Effector CD8-positive, alpha-beta T cell (primary cell): Measurements from ENCODE around the gene MPRIP.
"Not testable (repeated sequence)": the region's sequence is repeated elsewhere in the genome, so short reads cannot be mapped to it uniquely, and the experiment has no call there.

Source experiments
- DNase-seq: peaks from one replicate; lab custom pipeline; 2025; lab: John Stamatoyannopoulos, UW

Gene MPRIP

DNA sequence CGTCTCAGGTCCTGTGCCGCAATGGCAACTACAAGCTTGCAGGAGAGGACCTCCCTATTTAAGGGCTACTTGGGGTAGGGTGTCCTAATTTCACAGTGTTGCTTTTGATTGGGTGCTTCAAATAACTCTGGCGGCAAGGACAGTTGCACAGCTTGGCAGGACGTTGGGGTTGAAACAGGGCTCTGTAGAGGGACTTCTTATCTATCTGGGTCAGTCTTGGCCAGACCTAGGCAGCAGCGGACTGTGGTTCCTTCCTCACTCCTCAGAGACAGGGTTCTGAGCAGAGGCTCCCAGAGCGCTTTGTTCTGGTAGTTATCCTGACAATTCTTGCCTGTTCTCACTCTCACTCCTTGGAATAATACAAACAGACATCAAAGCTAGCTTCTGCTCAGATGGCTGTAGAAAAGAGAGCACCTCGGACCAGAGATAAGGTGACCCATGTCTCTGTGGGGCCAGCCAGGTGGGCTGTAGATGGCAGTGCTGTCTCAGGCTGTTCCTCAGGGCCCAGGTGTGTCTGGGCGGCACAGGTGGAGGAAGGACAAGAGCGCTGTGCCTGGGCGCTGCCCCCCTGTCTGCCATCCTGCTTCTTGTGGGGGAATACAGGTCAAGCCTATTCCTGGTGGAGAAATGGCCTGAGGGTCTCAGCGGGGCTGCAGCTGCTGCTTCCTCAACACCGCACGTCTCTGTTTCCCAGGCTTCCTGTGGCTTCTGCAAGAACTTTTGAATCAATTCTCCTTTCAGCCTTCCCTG lies 102.8 kb downstream of the MPRIP start:
- DNase-seq: no peak

DNA sequence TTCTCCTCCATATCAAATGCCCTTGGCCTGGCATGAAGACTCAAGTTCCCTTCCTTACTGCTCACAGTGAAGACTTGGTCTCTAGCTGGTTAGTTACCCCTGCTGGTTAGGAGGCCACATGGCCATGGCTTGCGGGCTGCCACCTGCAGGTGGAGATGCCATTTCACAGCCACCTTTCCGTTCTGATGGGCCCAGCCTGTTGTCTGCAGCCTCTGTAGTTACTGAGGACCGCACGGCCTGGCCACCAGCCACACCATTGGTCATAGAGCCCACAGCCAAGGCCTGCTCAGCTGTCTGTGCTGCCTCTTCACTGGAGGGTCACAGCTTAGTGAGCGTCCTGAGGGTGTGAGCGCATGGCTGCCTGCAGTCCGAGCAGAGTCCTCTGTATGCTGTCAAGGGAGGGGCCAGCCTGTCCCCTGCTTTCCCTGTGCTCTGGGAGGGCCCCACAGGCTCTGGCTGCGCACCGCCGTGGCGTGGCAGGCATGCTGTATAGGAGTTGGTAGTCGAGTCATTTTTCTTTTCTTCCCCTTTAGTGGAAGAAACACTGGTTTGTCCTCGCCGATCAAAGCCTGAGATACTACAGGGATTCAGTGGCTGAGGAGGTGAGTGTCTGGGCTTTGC lies 104.6 kb downstream of the MPRIP start:
- no peak for DNase-seq

GRCh38 chr17:17147821-17148220 lies 105.6 kb downstream of the MPRIP start:
- DNase-seq: no peak

DNA sequence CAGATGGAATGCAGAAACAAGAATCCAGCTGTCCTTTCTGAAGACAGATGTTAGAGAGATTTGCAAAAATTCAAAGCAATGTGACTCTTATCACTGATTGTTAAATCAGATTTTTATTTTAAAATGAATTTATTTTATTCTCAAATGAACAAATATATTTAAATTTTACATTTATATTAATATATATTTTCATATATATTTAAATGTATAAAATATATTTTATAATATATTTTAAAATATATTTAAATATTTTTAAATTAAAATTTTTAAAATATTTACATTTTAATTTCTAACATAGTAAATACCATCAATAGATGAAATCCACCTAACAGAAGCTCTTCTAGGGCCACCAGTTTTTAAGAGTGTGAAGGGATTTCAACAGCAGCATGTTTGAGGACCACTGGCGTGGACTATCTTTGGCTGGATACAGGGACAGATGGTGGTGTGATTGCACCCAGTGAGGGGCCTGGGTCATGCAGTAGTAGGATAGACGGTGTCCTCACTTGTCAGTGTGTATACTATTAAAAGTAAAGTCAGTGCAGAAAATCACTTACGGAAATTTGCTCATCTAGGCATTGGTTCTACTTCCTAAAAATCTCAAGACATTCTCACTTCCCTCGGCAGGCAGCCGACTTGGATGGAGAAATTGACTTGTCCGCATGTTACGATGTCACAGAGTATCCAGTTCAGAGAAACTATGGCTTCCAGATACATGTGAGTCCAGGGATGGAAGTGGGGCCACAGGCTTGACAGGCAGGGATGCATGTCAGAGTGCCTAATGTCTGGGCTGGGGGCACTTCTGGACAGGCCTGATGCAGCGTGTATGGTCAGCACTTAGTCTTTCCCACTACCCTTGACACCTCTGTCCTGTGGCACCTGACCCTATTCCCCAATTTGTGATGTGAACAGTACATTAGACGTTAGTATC lies 107.5 kb downstream of the MPRIP start:
- DNase-seq: no peak

GRCh38 chr17:17150448-17150800 lies 108.2 kb downstream of the MPRIP start:
- no peak for DNase-seq

DNA sequence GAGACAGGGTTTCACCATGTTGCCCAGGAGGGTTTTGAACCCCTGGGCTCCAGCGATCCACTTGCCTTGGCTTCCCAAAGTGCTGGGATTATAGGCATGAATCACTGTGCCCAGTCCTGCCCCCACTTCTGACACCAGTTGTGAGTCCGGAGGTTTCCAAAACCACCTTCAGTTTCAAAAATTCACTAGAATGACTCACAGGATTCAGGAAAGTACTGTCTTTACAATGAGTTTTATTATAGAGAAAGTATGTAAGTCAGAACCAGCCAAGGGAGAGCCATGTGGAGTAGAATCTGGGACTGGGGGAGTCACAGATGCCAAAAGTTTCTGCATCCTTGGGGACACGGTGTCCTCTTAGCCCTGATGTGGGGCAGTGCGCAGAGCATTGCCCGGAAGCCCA lies 108.8 kb downstream of the MPRIP start:
- DNase-seq: no peak

DNA sequence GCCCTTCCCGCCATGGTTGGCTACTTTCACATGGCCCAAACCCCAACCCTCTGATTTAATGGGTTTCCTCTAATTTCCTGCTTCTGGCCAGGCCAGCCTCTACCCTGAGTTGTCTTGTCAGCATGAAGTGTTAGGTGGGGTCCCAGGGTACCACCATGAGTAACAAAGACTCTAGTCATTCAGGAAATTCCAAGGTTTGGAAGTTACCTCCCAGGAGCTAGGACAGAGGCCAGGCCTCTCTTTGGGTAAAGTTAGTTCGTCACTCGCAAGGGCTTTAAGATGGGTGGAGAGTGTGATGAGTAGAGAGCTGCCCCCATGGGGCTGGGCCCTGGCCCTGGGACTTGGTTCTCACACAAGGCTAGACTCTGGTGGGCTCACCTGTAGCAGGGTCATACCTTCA lies 109.3 kb downstream of the MPRIP start:
- DNase-seq: no peak

DNA sequence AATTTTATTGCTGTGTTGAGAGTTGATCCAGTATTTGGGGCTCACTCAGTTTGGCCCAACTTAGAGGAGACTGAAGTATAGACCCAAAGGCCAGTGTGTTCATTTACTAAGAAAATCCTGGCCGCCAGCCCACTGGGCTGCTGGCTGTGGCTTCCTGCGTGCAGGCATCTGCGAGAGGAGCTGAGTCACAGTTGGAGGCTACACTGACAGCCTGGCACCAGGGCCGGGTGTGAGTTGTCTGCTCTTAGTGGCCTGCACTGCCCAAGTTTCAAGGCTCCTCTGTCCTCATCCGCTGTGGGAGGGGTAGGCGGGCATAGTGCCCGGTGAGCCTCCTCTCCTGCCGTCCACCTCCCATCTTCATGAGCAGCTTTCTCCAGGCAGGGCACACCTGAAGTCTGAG lies 109.7 kb downstream of the MPRIP start:
- DNase-seq: no peak

DNA sequence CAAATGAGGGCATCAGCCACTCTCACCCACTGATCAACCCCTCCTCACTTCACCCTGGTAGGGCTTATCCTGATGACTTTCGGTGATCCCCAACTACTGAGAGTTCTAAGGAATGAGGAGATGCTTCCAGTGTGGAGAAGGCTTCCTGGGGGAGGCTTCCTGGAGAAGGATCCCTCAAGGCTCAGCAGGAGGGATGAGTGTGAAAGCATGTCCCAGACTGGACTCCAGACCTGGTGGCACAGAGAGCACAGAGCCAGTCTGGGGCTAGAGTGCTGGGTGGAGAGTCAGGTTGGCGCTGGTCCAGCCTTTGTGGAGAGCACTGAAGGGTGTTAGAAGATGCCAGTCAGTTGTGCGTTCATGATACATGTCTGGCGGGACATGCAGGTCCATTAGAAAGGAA lies 110.1 kb downstream of the MPRIP start:
- DNase-seq: no peak

- DNase-seq: no peak
Measured at GRCh38 chr17:17153071-17153470, 110.8 kb downstream of the MPRIP start.

DNA sequence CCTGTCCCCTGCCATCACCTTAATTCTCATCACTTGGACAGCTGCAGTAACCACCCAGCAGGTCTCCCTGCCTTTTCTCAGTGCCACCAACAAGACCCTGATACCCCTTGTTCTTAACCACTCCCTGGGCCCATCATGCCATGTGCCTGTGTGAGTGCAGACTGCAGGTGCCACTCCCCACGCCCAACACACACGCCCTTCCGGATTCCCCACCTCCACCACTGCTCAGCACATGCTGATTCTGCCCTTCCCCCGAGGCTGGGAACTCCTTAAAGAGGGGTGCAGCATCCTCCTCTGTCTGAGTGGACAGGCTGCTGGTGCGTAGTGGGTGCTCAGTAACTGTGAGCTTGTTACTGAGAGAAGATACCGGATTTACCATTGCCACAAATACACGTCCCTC lies 111.5 kb downstream of the MPRIP start:
- DNase-seq: no peak

DNA sequence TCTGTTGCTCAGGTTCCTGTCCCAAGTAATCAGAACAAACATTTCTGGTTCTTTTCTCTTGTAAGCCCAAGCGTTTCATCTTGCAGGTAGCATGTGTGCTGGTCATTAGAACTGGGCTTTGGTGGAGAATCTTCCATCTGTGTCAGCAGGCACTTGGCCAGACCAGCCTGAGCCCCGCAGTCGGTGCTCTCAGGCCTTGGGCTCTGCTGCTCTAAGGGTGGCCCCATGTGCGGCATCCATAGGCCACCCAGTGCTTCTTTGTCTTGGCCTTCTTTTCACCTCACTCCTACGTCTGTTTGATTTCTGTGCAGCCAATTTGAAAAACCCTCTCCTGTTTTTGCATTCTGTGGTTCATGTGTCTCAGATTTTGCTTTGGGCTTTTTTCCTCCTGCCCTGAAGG lies 112.3 kb downstream of the MPRIP start:
- DNase-seq: no peak

DNA sequence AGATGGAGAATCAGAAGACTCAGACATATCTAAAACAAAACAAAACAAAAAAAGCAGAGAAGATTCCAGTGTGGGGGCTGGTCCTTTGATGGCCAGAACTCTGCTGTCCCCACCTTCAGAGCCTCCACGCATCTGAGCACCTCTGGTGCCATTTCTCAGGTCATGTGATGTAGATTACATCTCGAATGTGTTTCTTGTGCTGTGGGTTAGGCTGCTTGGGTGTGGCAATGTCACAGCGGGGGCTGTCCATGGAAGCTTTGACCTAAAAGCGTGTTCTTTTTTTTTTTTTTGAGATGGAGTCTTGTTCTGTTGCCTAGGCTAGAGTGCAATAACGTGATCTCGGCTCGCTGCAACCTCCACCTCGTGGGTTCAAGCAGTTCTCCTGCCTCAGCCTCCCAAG lies 112.7 kb downstream of the MPRIP start:
- DNase-seq: no peak

DNA sequence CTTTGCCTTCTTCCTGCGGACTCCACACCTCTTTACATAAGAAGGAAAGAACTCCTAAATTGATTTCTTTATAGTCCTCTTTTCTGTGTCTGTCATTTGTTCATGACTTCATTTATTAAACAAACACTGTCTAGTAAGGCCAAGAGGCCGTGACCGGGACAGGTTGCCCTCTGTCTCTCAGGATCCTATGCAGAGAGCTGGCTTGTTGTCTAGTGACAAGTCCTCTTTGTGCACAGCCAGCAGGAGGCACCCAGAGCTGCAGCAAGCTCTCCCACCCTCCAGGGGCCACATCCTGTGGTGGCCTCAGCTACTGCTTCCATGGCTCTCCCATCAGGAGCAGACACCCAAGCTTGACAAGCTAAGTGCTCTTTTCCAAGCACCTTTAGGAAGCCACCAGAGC lies 113.3 kb downstream of the MPRIP start:
- DNase-seq: no peak

- DNase-seq: no peak
Measured at GRCh38 chr17:17156107-17156506, 113.8 kb downstream of the MPRIP start.

GRCh38 chr17:17156511-17156910 lies 114.3 kb downstream of the MPRIP start:
- no peak for DNase-seq

GRCh38 chr17:17157041-17157440 lies 114.8 kb downstream of the MPRIP start:
- DNase-seq: no peak

- not testable (repeated sequence) for DNase-seq
Measured at GRCh38 chr17:17158506-17158905, 116.2 kb downstream of the MPRIP start.

- DNase-seq: no peak
Measured at GRCh38 chr17:17159571-17159970, 117.3 kb downstream of the MPRIP start.

DNA sequence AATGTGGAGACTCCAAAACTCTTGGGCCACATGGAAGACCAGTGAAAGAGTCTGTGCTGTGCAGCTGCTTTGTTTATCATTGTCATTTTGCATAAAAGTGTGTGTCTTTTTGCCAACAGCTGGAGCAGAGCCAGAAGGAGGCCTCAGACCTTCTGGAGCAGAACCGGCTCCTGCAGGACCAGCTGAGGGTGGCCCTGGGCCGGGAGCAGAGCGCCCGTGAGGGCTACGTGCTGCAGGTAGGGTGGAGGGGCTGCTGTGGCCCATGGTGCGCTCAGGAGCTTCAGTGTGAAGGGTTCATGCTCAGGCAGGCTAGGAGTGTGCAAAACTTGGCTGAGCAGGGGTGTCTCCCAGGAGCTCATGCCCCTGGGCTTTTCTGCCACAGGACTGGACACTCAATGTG lies 118.9 kb downstream of the MPRIP start:
- DNase-seq: no peak

DNA sequence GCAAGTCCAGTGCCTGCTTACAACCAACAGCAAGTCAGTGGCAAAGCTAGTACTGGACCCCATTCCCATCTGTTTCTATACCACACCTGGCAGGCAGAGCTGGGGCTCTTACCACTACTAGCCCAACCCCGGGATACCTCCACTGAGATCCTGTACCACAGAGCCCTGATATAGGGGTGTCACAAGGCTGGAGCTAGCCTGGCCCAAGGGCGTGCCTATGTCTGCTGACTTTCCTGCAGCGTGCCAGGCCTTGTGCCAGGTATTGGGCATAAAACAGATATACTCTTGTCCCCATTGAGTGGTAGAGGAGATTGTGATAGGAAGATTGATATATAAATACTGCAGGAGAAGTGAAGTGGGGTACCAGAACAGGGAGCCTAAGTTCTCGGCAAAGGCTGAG lies 119.5 kb downstream of the MPRIP start:
- no peak for DNase-seq

GRCh38 chr17:17164156-17164555 lies 121.9 kb downstream of the MPRIP start:
- DNase-seq: no peak

DNA sequence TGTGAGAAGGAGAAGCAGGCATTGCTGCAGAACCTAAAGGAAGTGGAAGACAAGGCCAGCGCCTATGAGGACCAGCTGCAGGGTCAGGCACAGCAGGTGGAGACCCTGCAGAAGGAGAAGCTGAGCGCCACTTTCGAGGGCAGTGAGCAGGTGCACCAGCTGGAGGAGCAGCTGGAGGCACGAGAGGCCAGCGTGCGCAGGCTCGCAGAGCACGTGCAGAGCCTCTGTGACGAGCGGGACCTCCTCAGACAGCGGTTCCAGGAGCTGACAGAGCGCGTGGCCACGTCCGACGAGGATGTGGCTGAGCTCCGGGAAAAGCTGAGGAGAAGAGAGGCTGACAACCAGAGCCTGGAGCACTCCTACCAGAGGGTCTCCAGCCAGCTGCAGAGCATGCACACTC lies 122.4 kb downstream of the MPRIP start:
- no peak for DNase-seq
